ENCODE measurements around the gene TRAF5.

GRCh38 chr1:211353562-211354212, 27.1 kb downstream of the TRAF5 start:
- TF ChIP-seq CTCF (IDR thresholded peaks at IDR 0.05) (no peak), POLR2A (IDR thresholded peaks at IDR 0.05) (no peak)
